Loucy (cell line): ENCODE data around the gene CD44.

Experiments used
- H2AFZ ChIP-seq: fragments of 200-600 bp; sonication (generic); 2 replicates; pipeline ENCODE4 v1.6.0; 2016; ENCODE audit warnings: antibody characterized with exemption, mild to moderate bottlenecking, low read length, moderate library complexity
- H3F3A ChIP-seq: fragments of 200-600 bp; 2 replicates; pipeline ENCODE4 v1.6.0; 2016; ENCODE audit warnings: antibody characterized with exemption, low read depth, mild to moderate bottlenecking
- H3K27me3 ChIP-seq: fragments of 200-600 bp; sonication (generic); 2 replicates; pipeline ENCODE4 v1.6.1; 2014; ENCODE audit warnings: low read length, mild to moderate bottlenecking; ENCODE audit not compliant: insufficient read depth, poor library complexity, severe bottlenecking
- H3K36me3 ChIP-seq: fragments of 200-600 bp; sonication (generic); 2 replicates; pipeline ENCODE4 v1.6.1; 2016; ENCODE audit warnings: low read length; ENCODE audit not compliant: insufficient read depth
- H3K4me1 ChIP-seq: fragments of 200-600 bp; sonication (generic); 2 replicates; pipeline ENCODE4 v1.5.1; 2014; ENCODE audit warnings: low read length, mild to moderate bottlenecking; ENCODE audit not compliant: insufficient read depth, poor library complexity, severe bottlenecking
- H3K4me2 ChIP-seq: fragments of 200-600 bp; sonication (generic); 2 replicates; pipeline ENCODE4 v1.6.0; 2014; ENCODE audit warnings: antibody characterized with exemption, low read length, low read depth, mild to moderate bottlenecking; ENCODE audit not compliant: poor library complexity, severe bottlenecking
- H3K4me3 ChIP-seq: fragments of 200-600 bp; sonication (generic); 2 replicates; pipeline ENCODE4 v1.5.1; 2014; ENCODE audit warnings: low read length, mild to moderate bottlenecking, mixed read lengths; ENCODE audit not compliant: poor library complexity, severe bottlenecking
- H3K79me2 ChIP-seq: fragments of 200-600 bp; sonication (generic); 2 replicates; pipeline ENCODE4 v1.6.1; 2014; ENCODE audit warnings: low read length; ENCODE audit not compliant: insufficient read depth
- H3K9ac ChIP-seq: fragments of 200-600 bp; sonication (generic); 2 replicates; pipeline ENCODE4 v1.6.0; 2014; ENCODE audit warnings: mild to moderate bottlenecking, low read depth, low read length, moderate library complexity; ENCODE audit not compliant: poor library complexity, severe bottlenecking
- H3K9me2 ChIP-seq: fragments of 200-600 bp; sonication (generic); replicated peaks from 2 replicates; pipeline ENCODE4 v1.6.1; 2016; ENCODE audit warnings: low read depth, low read length, mixed read lengths
- H3K9me3 ChIP-seq: fragments of 200-600 bp; sonication (generic); 2 replicates; pipeline ENCODE4 v1.6.1; 2014; ENCODE audit warnings: mild to moderate bottlenecking, antibody characterized with exemption, low read length, low read depth; ENCODE audit not compliant: insufficient read depth
- H4K20me1 ChIP-seq: fragments of 200-600 bp; sonication (generic); 2 replicates; pipeline ENCODE4 v1.6.0; 2014; ENCODE audit warnings: antibody characterized with exemption, low read length, mild to moderate bottlenecking; ENCODE audit not compliant: insufficient read depth, poor library complexity, severe bottlenecking
- EZH2phosphoT487 ChIP-seq: fragments of 200-600 bp; IDR thresholded peaks from 2 replicates; pipeline ENCODE4 v1.6.1; 2018; ENCODE audit warnings: antibody characterized with exemption, mild to moderate bottlenecking, moderate library complexity, borderline replicate concordance
- TF ChIP-seq, protein P1 (sequence below): fragments of 200-600 bp; sonication (generic); conservative IDR thresholded peaks from 2 replicates; pipeline ENCODE4 v1.5.1; 2014; ENCODE audit warnings: mild to moderate bottlenecking, antibody characterized with exemption, low read length

The CD44 gene

GRCh38 chr11:35179466-35180135 lies 40.6 kb downstream of the CD44 start:
- TF ChIP-seq, protein P1, sequence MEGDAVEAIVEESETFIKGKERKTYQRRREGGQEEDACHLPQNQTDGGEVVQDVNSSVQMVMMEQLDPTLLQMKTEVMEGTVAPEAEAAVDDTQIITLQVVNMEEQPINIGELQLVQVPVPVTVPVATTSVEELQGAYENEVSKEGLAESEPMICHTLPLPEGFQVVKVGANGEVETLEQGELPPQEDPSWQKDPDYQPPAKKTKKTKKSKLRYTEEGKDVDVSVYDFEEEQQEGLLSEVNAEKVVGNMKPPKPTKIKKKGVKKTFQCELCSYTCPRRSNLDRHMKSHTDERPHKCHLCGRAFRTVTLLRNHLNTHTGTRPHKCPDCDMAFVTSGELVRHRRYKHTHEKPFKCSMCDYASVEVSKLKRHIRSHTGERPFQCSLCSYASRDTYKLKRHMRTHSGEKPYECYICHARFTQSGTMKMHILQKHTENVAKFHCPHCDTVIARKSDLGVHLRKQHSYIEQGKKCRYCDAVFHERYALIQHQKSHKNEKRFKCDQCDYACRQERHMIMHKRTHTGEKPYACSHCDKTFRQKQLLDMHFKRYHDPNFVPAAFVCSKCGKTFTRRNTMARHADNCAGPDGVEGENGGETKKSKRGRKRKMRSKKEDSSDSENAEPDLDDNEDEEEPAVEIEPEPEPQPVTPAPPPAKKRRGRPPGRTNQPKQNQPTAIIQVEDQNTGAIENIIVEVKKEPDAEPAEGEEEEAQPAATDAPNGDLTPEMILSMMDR = no peak
- TF ChIP-seq EZH2phosphoT487 = no peak
- Histone ChIP-seq H3K79me2 (peaks cover 31% of the 10 kb centered on the region), H3K9ac (no peak overlapping the region), H3K36me3 (peaks cover 80% of the 10 kb centered on the region), H3K27me3 (no peaks in the 10 kb centered on the region), H2AFZ (no peak overlapping the region), H3K9me3 (no peaks in the 10 kb centered on the region), H3K4me1 (peaks cover 13% of the 10 kb centered on the region), H4K20me1 (peaks cover 5% of the 10 kb centered on the region), H3K4me2 (no peak overlapping the region), H3F3A (no peaks in the 10 kb centered on the region), H3K9me2 (no peaks in the 10 kb centered on the region), H3K4me3 (no peak overlapping the region)

- Histone ChIP-seq H3F3A (no peaks in the 10 kb centered on the region), H3K27me3 (no peaks in the 10 kb centered on the region), H2AFZ (no peak overlapping the region), H3K9me3 (no peaks in the 10 kb centered on the region), H3K9ac (no peak overlapping the region), H3K4me2 (no peak overlapping the region), H3K9me2 (no peaks in the 10 kb centered on the region), H3K79me2 (peaks cover 22% of the 10 kb centered on the region), H3K4me1 (peaks cover 5% of the 10 kb centered on the region), H3K36me3 (peaks cover 86% of the 10 kb centered on the region), H4K20me1 (no peaks in the 10 kb centered on the region), H3K4me3 (no peak overlapping the region)
- no peak for TF ChIP-seq EZH2phosphoT487
- TF ChIP-seq, protein P1 = no peak
Measured at GRCh38 chr11:35180317-35181233, 41.6 kb downstream of the CD44 start.

DNA sequence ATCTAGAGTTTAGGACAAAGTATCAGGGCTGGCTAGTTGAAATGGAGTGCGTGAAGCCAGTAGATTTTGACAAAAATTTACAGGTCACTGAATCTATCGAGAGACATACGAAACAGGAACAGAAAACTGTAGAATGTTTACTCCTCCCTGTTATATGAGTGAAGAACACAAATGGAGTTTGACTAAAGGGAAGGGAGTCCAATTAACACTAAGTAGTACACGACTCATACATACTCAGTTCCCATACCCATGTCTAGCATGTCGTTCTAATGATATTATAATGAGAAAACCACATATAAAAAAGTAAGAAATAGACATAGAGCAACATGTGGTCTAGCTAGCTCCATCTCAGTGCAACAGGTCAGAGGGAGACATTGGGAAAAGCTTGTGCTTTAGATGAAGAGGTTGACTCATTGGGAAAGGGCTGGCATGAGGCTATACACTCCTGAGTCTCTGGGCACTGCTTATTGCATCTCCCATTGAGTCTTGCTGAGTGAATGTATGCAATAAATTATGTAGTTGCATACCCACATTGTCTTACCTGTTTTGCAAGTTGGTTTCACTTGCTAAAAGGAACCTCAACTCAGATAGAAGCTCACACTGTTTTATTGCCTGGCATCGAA lies 43.5 kb downstream of the CD44 start:
- H3K4me2 ChIP-seq = no peak overlapping the region
- no peaks in the 10 kb centered on the region for H3F3A ChIP-seq
- H3K9me2 ChIP-seq = no peaks in the 10 kb centered on the region
- H3K36me3 ChIP-seq = peaks cover 91% of the 10 kb centered on the region
- H3K9ac ChIP-seq = no peak overlapping the region
- H3K9me3 ChIP-seq = no peaks in the 10 kb centered on the region
- no peak overlapping the region for H3K4me3 ChIP-seq
- no peaks in the 10 kb centered on the region for H3K27me3 ChIP-seq
- H3K4me1 ChIP-seq = peaks cover 5% of the 10 kb centered on the region
- TF ChIP-seq EZH2phosphoT487 = no peak
- TF ChIP-seq, protein P1 = no peak
- peaks cover 15% of the 10 kb centered on the region; the same call in 1 of the 2 replicates for H3K79me2 ChIP-seq
- H2AFZ ChIP-seq = no peak overlapping the region
- no peaks in the 10 kb centered on the region for H4K20me1 ChIP-seq
